ENCODE results near the gene WNT6.

DNA sequence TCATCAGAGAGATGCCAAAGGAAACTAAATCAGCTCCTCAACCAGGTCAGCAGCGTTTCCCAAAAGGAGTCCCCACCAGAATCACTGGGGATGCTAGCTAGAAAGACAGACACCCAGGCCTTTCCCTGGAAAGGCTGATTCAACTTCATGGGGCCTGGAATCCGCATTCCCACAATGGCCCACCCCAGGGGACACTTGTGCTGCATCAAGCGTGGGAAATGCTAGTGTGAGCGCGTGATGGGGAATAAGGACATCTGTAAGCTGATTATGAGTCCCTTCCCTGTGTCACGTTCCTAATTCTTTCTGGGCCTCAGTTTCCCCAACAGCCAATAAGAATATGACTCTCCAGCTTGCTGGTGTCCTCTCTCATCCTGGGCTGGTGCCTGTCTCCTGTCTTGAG is 18.9 kb downstream of the WNT6 start:
- TF ChIP-seq, protein P1, sequence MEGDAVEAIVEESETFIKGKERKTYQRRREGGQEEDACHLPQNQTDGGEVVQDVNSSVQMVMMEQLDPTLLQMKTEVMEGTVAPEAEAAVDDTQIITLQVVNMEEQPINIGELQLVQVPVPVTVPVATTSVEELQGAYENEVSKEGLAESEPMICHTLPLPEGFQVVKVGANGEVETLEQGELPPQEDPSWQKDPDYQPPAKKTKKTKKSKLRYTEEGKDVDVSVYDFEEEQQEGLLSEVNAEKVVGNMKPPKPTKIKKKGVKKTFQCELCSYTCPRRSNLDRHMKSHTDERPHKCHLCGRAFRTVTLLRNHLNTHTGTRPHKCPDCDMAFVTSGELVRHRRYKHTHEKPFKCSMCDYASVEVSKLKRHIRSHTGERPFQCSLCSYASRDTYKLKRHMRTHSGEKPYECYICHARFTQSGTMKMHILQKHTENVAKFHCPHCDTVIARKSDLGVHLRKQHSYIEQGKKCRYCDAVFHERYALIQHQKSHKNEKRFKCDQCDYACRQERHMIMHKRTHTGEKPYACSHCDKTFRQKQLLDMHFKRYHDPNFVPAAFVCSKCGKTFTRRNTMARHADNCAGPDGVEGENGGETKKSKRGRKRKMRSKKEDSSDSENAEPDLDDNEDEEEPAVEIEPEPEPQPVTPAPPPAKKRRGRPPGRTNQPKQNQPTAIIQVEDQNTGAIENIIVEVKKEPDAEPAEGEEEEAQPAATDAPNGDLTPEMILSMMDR (IDR thresholded peaks at IDR 0.05): no peak
- TF ChIP-seq POLR2AphosphoS5 (IDR thresholded peaks at IDR 0.05; ENCODE audit: low read depth, low read length) (no peak), SIN3A (IDR thresholded peaks at IDR 0.05; ENCODE audit: borderline replicate concordance, insufficient read depth, low read depth, low read length) (no peak)
- TF ChIP-seq, protein P2, sequence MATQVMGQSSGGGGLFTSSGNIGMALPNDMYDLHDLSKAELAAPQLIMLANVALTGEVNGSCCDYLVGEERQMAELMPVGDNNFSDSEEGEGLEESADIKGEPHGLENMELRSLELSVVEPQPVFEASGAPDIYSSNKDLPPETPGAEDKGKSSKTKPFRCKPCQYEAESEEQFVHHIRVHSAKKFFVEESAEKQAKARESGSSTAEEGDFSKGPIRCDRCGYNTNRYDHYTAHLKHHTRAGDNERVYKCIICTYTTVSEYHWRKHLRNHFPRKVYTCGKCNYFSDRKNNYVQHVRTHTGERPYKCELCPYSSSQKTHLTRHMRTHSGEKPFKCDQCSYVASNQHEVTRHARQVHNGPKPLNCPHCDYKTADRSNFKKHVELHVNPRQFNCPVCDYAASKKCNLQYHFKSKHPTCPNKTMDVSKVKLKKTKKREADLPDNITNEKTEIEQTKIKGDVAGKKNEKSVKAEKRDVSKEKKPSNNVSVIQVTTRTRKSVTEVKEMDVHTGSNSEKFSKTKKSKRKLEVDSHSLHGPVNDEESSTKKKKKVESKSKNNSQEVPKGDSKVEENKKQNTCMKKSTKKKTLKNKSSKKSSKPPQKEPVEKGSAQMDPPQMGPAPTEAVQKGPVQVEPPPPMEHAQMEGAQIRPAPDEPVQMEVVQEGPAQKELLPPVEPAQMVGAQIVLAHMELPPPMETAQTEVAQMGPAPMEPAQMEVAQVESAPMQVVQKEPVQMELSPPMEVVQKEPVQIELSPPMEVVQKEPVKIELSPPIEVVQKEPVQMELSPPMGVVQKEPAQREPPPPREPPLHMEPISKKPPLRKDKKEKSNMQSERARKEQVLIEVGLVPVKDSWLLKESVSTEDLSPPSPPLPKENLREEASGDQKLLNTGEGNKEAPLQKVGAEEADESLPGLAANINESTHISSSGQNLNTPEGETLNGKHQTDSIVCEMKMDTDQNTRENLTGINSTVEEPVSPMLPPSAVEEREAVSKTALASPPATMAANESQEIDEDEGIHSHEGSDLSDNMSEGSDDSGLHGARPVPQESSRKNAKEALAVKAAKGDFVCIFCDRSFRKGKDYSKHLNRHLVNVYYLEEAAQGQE (IDR thresholded peaks at IDR 0.05; ENCODE audit: insufficient read depth in 1 of 2, low read depth in 2 of 2, low read length in 1 of 2): no peak
